Measurements from ENCODE around the gene GARS1.

- TF ChIP-seq, protein P1, sequence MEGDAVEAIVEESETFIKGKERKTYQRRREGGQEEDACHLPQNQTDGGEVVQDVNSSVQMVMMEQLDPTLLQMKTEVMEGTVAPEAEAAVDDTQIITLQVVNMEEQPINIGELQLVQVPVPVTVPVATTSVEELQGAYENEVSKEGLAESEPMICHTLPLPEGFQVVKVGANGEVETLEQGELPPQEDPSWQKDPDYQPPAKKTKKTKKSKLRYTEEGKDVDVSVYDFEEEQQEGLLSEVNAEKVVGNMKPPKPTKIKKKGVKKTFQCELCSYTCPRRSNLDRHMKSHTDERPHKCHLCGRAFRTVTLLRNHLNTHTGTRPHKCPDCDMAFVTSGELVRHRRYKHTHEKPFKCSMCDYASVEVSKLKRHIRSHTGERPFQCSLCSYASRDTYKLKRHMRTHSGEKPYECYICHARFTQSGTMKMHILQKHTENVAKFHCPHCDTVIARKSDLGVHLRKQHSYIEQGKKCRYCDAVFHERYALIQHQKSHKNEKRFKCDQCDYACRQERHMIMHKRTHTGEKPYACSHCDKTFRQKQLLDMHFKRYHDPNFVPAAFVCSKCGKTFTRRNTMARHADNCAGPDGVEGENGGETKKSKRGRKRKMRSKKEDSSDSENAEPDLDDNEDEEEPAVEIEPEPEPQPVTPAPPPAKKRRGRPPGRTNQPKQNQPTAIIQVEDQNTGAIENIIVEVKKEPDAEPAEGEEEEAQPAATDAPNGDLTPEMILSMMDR (conservative IDR thresholded peaks at IDR 0.05 in 1 of 2, IDR thresholded peaks at IDR 0.05 in 1 of 2; ENCODE audit: low read depth in 1 of 2, low read length in 2 of 2) = no peak
- TF ChIP-seq EZH2 (IDR thresholded peaks at IDR 0.05; ENCODE audit: low read length, missing control alignments) = no peak
These were observed 11.5 kb upstream of the GARS1 start for GRCh38 chr7:30583181-30583580.

All from fibroblast of lung (primary cell).